Epithelial cell of esophagus (primary cell): ENCODE measurements around the gene RPS2.

Experiments
- DNase-seq: peaks from one replicate; pipeline ENCODE4 v3.0.0; 2010; ENCODE audit warnings: low read depth
- H3K4me3 ChIP-seq: 2 replicates; pipeline ENCODE4 v1.5.1; 2011; ENCODE audit warnings: mild to moderate bottlenecking, low read length, control low read depth
- TF ChIP-seq, protein P1 (sequence below): IDR thresholded peaks from 2 replicates; pipeline ENCODE4 v1.5.1; 2011; ENCODE audit warnings: low read depth, mild to moderate bottlenecking, low read length, control low read depth, inconsistent platforms; ENCODE audit not compliant: insufficient read depth; ENCODE audit errors: missing control alignments

Gene RPS2

DNA sequence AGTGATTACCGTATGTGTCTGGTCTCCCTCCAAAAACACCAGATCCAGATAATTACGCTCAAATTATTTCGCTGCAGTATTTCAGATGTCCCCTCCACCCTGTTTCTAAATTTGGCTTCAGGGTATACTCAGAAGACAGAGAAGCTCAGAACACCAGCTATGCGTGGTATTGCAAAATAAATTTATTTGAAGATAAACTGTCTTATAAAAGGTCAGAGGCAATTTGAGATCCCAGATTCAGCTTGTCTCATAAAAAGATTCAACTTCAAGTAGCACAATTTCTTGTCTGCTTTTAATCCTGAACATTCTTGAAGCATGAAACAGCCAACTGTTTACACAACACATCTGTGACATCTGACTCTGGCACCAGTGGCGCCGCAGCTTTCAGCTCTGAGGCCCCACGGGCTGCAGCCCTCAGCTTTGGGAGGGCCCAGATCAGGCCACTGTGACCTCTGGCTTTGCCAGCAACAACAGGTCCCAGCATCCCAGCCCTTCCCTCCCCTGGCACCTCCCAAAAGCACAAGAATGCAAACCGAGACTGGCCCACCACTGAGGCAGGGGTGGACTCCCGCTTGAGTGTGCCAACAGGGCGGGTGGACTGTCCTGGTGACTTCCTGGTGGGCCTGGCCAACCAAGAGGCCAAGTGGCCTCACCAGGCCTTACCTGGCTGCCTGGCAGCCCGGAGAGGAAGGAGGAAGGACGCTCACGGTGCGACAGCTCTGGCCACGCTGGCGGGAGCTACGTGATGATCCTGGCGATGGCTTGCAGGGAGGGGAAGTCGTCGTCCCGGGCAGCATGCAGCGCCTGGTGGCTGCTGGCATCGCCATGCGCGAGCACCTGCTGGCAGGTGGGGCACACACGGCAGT lies 33.1 kb upstream of the RPS2 start:
- TF ChIP-seq, protein P1, sequence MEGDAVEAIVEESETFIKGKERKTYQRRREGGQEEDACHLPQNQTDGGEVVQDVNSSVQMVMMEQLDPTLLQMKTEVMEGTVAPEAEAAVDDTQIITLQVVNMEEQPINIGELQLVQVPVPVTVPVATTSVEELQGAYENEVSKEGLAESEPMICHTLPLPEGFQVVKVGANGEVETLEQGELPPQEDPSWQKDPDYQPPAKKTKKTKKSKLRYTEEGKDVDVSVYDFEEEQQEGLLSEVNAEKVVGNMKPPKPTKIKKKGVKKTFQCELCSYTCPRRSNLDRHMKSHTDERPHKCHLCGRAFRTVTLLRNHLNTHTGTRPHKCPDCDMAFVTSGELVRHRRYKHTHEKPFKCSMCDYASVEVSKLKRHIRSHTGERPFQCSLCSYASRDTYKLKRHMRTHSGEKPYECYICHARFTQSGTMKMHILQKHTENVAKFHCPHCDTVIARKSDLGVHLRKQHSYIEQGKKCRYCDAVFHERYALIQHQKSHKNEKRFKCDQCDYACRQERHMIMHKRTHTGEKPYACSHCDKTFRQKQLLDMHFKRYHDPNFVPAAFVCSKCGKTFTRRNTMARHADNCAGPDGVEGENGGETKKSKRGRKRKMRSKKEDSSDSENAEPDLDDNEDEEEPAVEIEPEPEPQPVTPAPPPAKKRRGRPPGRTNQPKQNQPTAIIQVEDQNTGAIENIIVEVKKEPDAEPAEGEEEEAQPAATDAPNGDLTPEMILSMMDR, result no peak
- DNase-seq, result no peak
- no peak overlapping the region for H3K4me3 ChIP-seq

GRCh38 chr16:1993731-1994131 lies 29.1 kb upstream of the RPS2 start:
- peak; percentile 92 for DNase-seq
- TF ChIP-seq, protein P1, result no peak
- H3K4me3 ChIP-seq, result no peak overlapping the region

DNA sequence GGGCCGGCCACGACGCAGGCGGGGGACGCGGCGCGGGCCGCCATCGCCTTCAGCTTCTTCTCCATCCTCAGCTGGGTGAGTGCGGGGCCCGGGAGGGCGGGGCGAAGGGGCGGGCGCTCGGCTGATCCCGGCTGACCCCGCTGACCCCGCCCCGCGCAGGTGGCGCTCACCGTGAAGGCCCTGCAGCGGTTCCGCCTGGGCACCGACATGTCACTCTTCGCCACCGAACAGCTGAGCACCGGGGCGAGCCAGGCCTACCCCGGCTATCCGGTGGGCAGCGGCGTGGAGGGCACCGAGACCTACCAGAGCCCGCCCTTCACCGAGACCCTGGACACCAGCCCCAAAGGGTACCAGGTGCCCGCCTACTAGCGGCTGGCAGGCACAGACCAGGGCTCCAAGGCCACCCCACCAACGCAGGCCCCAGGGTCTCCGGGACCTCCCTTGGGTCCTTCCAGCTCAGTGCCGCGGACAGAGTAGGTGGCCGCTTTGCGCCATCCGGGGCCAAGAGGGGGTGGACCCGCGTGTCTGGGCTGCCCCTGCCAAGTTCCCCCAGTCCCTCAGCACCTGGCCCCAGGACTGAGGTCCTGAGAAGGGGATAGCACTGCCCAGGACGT lies 28.2 kb upstream of the RPS2 start:
- DNase-seq, result no peak
- no peak overlapping the region for H3K4me3 ChIP-seq
- TF ChIP-seq, protein P1, result no peak

GRCh38 chr16:1991948-1992703 lies 27.5 kb upstream of the RPS2 start:
- H3K4me3 ChIP-seq, result peak overlapping the region; percentile 11
- TF ChIP-seq, protein P1, result no peak
- DNase-seq, result peak; percentile 93

DNA sequence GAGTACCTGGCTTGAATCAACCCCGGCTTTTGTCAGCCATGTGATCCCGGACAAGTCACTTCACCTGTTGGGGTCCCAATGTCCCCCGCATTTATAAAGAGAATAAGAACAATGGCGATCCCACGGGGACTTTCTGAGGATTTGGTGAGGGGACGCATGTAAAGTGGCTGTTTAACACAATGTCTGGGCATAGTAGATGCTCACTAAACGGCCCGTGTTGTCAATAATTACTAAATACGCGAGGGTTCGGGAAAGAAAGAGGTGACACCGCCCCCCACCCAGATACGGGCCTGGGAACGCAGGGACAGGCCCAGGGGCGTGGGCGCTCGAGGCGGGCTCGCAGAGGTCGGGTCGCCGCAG lies 26.9 kb upstream of the RPS2 start:
- TF ChIP-seq, protein P1, result no peak
- no peak for DNase-seq
- no peak overlapping the region for H3K4me3 ChIP-seq

- no peak overlapping the region for H3K4me3 ChIP-seq
- no peak for DNase-seq
- TF ChIP-seq, protein P1, result no peak
Measured at GRCh38 chr16:1991135-1991551, 26.5 kb upstream of the RPS2 start.
